PC-3 (cell line): ENCODE results near the gene PAPSS2. TPM values are rescaled to one million over a fixed set of nuclear protein-coding genes. Genes with fewer than 3 reads are reported as not detected.
A peak's percentile ranks its signal among the peaks of the same experiment; 100 is the strongest.

Experiments
- ATAC-seq: fragments of 200-7000 bp; cut with Tn5 transposase; 2 replicates; pipeline ENCODE4 v1.9.1; 2020; ENCODE audit warnings: mild to moderate bottlenecking, moderate library complexity
- BruUV-seq: library from RNA; stranded (reverse); fragments of 400-500 nt; replicated peaks from 2 replicates; lab custom pipeline; 2021; lab: Mats Ljungman, UMichigan
- CTCF ChIA-PET: fragments of 300-600 bp; sonication (Branson Sonifier 250); formaldehyde crosslinking; loops from one replicate; lab custom pipeline; 2022; ENCODE audit warnings: antibody characterized with exemption; lab: Charles Lee
- POLR2A ChIA-PET: fragments of 300-600 bp; sonication (Branson Sonifier 250); formaldehyde crosslinking; loops from one replicate; lab custom pipeline; 2022; ENCODE audit warnings: antibody characterized with exemption; ENCODE audit not compliant: unreplicated experiment; lab: Charles Lee
- DNase-seq: peaks from one replicate; pipeline ENCODE4 v3.0.0-alpha.2; 2015
- H2AFZ ChIP-seq: fragments of 300-600 bp; sonication (generic); 2 replicates; pipeline ENCODE4 v1.6.0; 2016; ENCODE audit warnings: antibody characterized with exemption, low read length
- H3F3A ChIP-seq: fragments of 300-600 bp; sonication (generic); one replicate; pipeline ENCODE4 v1.6.0; 2017; ENCODE audit warnings: antibody characterized with exemption, low read length, control low read depth, mild to moderate bottlenecking; ENCODE audit not compliant: unreplicated experiment
- H3K27ac ChIP-seq: fragments of 300-600 bp; sonication (generic); 2 replicates; pipeline ENCODE4 v1.5.1; 2016; ENCODE audit warnings: mild to moderate bottlenecking, low read length
- H3K27me3 ChIP-seq: fragments of 300-600 bp; sonication (generic); 2 replicates; pipeline ENCODE4 v1.6.1; 2016; ENCODE audit warnings: low read length, mixed read lengths
- H3K36me3 ChIP-seq: fragments of 300-600 bp; sonication (generic); 2 replicates; pipeline ENCODE4 v1.6.1; 2016; ENCODE audit warnings: low read depth, mixed run types, low read length, mixed read lengths
- H3K4me1 ChIP-seq: fragments of 300-600 bp; sonication (generic); 2 replicates; pipeline ENCODE4 v1.5.1; 2016; ENCODE audit warnings: low read length; ENCODE audit not compliant: insufficient read depth
- H3K4me2 ChIP-seq: fragments of 300-600 bp; sonication (generic); 2 replicates; pipeline ENCODE4 v1.6.0; 2016; ENCODE audit warnings: low read length
- H3K4me3 ChIP-seq: fragments of 300-600 bp; sonication (generic); 2 replicates; pipeline ENCODE4 v1.5.1; 2016; ENCODE audit warnings: mild to moderate bottlenecking, low read length, mixed read lengths
- H3K79me2 ChIP-seq: fragments of 300-600 bp; sonication (generic); 2 replicates; pipeline ENCODE4 v1.6.1; 2017; ENCODE audit warnings: low read length, mixed read lengths
- H3K9ac ChIP-seq: fragments of 300-600 bp; sonication (generic); 2 replicates; pipeline ENCODE4 v1.6.0; 2016; ENCODE audit warnings: mild to moderate bottlenecking, low read length
- H3K9me2 ChIP-seq: fragments of 300-600 bp; sonication (generic); replicated peaks from 2 replicates; pipeline ENCODE4 v1.6.1; 2016; ENCODE audit warnings: mixed run types, low read length, mixed read lengths
- H3K9me3 ChIP-seq: fragments of 300-600 bp; sonication (generic); 2 replicates; pipeline ENCODE4 v1.6.1; 2016; ENCODE audit warnings: low read length, mixed read lengths
- H4K20me1 ChIP-seq: fragments of 300-600 bp; sonication (generic); 2 replicates; pipeline ENCODE4 v1.6.1; 2016; ENCODE audit warnings: low read length, mixed read lengths
- CTCF ChIP-seq: fragments of 300-600 bp; sonication (generic); conservative IDR thresholded peaks from 2 replicates; pipeline ENCODE4 v1.5.1; 2017; ENCODE audit warnings: antibody characterized with exemption, low read depth, mild to moderate bottlenecking, low read length
- EZH2 ChIP-seq: fragments of 300-600 bp; sonication (generic); IDR thresholded peaks from one replicate; pipeline ENCODE4 v1.6.1; 2017; ENCODE audit warnings: antibody characterized with exemption, mild to moderate bottlenecking, low read length; ENCODE audit not compliant: unreplicated experiment
- EZH2phosphoT487 ChIP-seq: fragments of 300-600 bp; sonication (generic); IDR thresholded peaks from 2 replicates; pipeline ENCODE4 v1.6.1; 2018; ENCODE audit warnings: mild to moderate bottlenecking, antibody characterized with exemption, low read length, borderline replicate concordance
- intact Hi-C: fragments of 100-400 bp; cut with micrococcal nuclease; formaldehyde crosslinking; loops from 2 replicates; pipeline ENCODE4 v1.9.0; 2023
- total RNA-seq: library from RNA; depleted of rRNA; stranded (reverse); fragments of >200 nt; gene quantifications from 2 replicates; pipeline ENCODE4 v1.2.3, GENCODE V29; 2014

The PAPSS2 gene
- total RNA-seq, 1 experiment from 2014 or later = 16.4 TPM

GRCh38 chr10:87775766-87776165 lies 116.1 kb downstream of the PAPSS2 start:
- Histone ChIP-seq H3K9ac (peak overlapping the region; percentile 15; the same call in 1 of the 2 replicates), H2AFZ (peak overlapping the region; percentile 34; the same call in 1 of the 2 replicates), H3K36me3 (peaks cover 8% of the 10 kb centered on the region), H3K27me3 (no peaks in the 10 kb centered on the region), H4K20me1 (no peaks in the 10 kb centered on the region), H3K4me2 (peak overlapping the region; percentile 43), H3K9me3 (no peaks in the 10 kb centered on the region), H3K27ac (peak overlapping the region; percentile 43), H3K4me3 (no peak overlapping the region), H3K79me2 (no peaks in the 10 kb centered on the region), H3K9me2 (no peaks in the 10 kb centered on the region), H3F3A (peaks cover 6% of the 10 kb centered on the region), H3K4me1 (peaks cover 11% of the 10 kb centered on the region)
- POLR2A ChIA-PET = no interaction called here
- TF ChIP-seq CTCF (no peak), EZH2 (no peak), EZH2phosphoT487 (no peak)
- DNase-seq (peak; percentile 23), ATAC-seq (peak; percentile 84)
- CTCF ChIA-PET = interaction anchor here (0.6 to 0.7 kb wide), 2 partner anchors 9 to 87 kb away, joined by 3 to 5 read pairs; no protein-coding TSS in a partner anchor
- intact Hi-C loops = no loop called here
- no TSS peak for BruUV-seq

- intact Hi-C loops = no loop called here
- ChIA-PET POLR2A (no interaction called here), CTCF (no interaction called here)
- Histone ChIP-seq H3K9ac (peak overlapping the region; percentile 15; the same call in 1 of the 2 replicates), H3F3A (peaks cover 6% of the 10 kb centered on the region), H4K20me1 (no peaks in the 10 kb centered on the region), H3K4me1 (peaks cover 11% of the 10 kb centered on the region), H2AFZ (no peak overlapping the region), H3K9me2 (no peaks in the 10 kb centered on the region), H3K4me2 (peak overlapping the region; percentile 43), H3K9me3 (no peaks in the 10 kb centered on the region), H3K79me2 (no peaks in the 10 kb centered on the region), H3K27ac (peak overlapping the region; percentile 43), H3K4me3 (no peak overlapping the region), H3K27me3 (no peaks in the 10 kb centered on the region), H3K36me3 (peaks cover 8% of the 10 kb centered on the region)
- BruUV-seq = no TSS peak
- ATAC-seq (no peak), DNase-seq (no peak)
- TF ChIP-seq EZH2 = no peak
- no peak for TF ChIP-seq CTCF
- TF ChIP-seq EZH2phosphoT487 = no peak
These were observed 116.7 kb downstream of the PAPSS2 start for GRCh38 chr10:87776328-87776727.

DNA sequence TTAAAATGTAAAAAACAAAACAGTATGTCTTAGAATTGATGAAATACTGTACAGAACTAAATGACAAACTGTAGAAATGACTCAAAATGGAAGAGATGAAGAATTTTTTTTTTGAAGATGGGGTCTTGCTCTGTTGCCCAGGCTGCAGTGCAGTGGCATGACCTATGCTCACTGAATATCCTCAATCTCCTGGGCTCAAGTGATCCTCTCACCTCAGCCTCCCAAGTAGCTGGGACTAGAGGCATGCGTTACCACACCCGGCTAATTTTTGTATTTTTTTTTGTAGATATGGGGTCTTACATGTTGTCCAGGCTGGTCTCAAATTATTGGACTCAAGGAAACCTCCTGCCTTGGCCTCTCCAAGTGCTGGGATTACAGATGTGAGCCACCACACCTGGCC lies 121.9 kb downstream of the PAPSS2 start:
- Histone ChIP-seq H3K36me3 (peaks cover 8% of the 10 kb centered on the region; the same call in 1 of the 2 replicates), H3K4me1 (no peaks in the 10 kb centered on the region), H4K20me1 (no peaks in the 10 kb centered on the region), H3K4me2 (no peak overlapping the region), H3K4me3 (no peak overlapping the region), H3K27ac (no peak overlapping the region), H3K9me3 (no peaks in the 10 kb centered on the region), H2AFZ (no peak overlapping the region), H3F3A (no peaks in the 10 kb centered on the region), H3K27me3 (no peaks in the 10 kb centered on the region), H3K79me2 (no peaks in the 10 kb centered on the region), H3K9me2 (no peaks in the 10 kb centered on the region), H3K9ac (no peak overlapping the region)
- intact Hi-C loops = no loop called here
- BruUV-seq = no TSS peak
- no peak for DNase-seq
- ChIA-PET POLR2A (no interaction called here), CTCF (no interaction called here)
- no peak for ATAC-seq
- TF ChIP-seq CTCF (no peak), EZH2phosphoT487 (no peak), EZH2 (no peak)
